Islet precursor cell (in vitro differentiated cells): ENCODE measurements around the gene PCDHGA8.
A peak's percentile ranks its signal among the peaks of the same experiment; 100 is the strongest.
"Not testable (repeated sequence)": the region's sequence is repeated elsewhere in the genome, so short reads cannot be mapped to it uniquely, and the experiment has no call there.

ENCODE experiments used
- DNase-seq: peaks from one replicate; pipeline ENCODE4 v3.0.0-alpha.2; 2018

PCDHGA8 gene

DNA sequence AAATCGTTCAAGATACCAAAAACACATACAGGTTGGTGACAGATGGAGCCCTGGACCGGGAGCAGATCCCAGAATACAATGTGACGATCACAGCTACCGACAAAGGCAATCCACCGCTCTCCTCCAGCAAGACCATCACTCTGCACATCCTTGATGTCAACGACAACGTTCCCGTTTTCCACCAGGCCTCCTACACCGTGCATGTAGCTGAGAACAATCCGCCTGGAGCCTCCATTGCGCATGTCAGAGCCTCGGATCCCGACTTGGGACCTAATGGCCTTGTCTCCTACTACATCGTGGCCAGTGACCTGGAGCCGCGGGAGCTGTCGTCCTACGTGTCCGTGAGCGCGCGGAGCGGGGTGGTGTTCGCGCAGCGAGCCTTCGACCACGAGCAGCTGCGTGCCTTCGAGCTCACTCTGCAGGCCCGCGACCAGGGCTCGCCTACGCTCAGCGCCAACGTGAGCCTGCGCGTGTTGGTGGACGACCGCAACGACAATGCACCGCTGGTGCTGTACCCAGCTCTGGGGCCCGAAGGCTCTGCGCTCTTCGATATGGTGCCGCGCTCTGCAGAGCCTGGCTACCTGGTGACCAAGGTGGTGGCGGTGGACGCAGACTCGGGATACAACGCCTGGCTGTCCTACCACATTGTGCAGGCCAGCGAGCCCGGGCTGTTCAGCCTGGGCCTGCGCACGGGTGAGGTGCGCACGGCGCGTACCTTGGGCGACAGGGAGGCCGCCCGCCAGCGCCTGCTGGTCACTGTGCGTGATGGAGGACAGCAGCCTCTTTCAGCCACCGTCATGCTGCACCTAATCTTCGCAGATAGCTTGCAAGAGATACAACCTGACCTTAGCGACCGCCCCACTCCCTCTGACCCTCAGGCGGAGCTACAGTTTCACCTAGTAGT lies 20.6 kb upstream of the PCDHGA8 start:
- no peak for DNase-seq

DNA sequence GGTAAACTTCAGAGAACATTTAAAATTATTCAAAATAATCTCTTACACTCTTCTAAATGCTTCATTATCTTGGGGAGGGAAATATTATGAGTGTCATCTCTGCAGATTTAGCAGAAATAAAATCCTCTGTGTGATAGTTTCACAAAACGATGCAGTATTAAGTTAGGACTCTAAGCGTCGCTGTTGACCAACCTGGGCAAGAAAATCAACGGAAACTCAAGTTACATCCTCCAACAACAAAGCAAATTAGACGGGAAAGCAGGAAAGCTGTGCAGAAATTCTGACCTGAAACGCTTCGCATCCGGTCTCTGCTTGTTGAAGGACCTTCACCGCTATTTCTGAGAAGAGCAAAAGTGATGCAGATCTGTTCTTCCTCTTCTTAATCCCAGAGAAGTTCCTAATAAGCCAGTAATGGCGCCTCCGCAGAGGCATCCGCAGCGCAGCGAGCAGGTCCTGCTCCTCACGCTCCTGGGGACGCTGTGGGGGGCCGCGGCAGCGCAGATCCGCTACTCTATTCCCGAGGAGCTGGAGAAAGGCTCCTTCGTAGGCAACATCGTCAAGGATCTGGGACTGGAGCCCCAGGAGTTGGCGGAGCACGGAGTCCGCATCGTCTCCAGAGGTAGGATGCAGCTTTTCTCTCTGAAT lies 18.6 kb upstream of the PCDHGA8 start, which contains the start of gene PCDHGA6:
PCDHGA6 (plus strand) TSS at position 219 of the 645 bp plus-strand sequence; CDS start at position 412, 193 bp downstream.
- no peak for DNase-seq

DNA sequence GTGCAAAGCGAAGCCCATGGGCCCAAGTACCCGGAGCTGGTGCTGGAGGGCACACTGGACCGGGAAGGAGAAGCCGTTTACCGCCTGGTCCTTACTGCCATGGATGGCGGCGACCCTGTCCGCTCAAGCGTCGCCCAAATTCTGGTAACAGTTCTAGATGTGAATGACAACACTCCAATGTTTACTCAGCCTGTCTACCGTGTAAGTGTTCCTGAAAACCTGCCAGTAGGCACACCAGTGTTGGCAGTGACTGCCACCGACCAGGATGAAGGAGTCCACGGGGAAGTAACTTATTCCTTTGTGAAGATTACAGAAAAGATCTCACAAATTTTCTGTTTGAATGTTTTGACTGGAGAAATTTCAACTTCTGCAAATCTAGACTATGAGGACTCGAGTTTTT lies 17.8 kb upstream of the PCDHGA8 start:
- DNase-seq, result no peak

DNA sequence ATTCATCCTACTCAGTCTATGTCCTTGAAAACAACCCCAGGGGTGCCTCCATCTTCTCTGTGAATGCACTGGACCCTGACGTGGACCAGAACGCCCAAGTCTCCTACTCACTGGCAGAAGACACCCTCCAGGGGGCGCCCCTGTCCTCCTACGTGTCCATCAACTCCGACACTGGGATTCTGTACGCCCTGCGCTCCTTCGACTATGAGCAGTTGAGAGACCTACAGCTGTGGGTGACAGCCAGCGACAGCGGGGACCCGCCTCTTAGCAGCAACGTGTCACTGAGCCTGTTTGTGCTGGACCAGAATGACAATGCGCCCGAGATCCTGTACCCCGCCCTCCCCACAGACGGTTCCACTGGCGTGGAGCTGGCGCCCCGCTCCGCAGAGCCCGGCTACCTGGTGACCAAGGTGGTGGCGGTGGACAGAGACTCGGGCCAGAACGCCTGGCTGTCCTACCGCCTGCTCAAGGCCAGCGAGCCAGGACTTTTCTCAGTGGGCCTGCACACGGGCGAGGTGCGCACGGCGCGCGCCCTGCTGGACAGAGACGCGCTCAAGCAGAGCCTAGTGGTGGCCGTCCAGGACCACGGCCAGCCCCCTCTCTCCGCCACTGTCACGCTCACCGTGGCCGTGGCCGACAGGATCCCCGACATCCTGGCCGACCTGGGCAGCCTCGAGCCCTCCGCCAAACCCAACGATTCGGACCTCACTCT lies 16.8 kb upstream of the PCDHGA8 start:
- DNase-seq, result not testable (repeated sequence)

DNA sequence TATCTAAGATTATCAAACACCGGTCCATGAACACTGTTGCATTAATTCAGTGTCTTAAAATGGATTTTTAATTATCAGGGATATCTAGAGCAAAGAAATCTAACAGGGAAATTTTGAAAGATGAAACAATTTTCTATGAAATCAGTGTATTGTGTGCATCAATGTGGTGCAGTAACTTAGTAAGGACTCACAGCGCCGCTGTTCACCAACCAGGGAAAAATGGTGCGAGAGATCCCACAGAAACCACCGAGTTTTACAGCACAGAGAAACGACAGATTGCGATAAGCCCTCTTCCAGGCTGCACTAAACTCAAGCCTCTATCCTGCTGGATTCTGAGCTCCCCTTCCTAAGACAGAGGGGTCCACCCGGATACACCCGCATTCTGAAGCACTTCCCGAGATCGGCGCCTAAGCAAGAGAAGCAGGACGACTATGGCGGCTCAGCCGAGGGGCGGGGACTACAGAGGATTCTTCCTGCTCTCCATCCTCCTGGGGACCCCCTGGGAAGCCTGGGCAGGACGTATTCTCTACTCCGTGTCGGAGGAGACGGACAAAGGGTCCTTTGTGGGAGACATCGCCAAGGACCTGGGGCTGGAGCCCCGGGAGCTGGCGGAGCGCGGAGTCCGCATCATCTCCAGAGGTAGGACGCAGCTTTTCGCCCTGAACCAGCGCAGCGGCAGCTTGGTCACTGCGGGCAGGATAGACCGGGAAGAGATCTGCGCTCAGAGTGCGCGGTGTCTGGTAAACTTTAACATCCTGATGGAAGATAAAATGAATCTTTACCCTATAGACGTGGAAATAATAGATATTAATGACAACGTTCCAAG lies 9.8 kb upstream of the PCDHGA8 start, which contains the start of gene PCDHGA7:
PCDHGA7 (plus strand) TSS at position 274 of the 826 bp plus-strand sequence; CDS start at position 432, 158 bp downstream.
- DNase-seq, result no peak

DNA sequence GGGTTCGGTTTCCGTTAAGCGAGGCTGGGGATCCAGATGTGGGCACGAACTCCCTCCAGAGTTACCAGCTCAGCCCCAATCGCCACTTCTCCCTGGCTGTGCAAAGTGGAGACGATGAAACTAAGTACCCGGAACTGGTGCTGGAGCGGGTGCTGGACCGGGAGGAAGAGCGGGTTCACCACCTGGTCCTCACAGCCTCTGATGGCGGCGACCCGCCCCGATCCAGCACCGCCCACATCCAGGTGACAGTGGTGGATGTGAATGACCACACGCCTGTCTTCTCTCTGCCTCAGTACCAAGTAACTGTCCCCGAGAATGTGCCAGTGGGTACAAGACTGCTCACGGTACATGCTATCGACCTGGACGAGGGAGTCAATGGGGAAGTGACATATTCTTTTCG lies 9.1 kb upstream of the PCDHGA8 start:
- no peak for DNase-seq

DNA sequence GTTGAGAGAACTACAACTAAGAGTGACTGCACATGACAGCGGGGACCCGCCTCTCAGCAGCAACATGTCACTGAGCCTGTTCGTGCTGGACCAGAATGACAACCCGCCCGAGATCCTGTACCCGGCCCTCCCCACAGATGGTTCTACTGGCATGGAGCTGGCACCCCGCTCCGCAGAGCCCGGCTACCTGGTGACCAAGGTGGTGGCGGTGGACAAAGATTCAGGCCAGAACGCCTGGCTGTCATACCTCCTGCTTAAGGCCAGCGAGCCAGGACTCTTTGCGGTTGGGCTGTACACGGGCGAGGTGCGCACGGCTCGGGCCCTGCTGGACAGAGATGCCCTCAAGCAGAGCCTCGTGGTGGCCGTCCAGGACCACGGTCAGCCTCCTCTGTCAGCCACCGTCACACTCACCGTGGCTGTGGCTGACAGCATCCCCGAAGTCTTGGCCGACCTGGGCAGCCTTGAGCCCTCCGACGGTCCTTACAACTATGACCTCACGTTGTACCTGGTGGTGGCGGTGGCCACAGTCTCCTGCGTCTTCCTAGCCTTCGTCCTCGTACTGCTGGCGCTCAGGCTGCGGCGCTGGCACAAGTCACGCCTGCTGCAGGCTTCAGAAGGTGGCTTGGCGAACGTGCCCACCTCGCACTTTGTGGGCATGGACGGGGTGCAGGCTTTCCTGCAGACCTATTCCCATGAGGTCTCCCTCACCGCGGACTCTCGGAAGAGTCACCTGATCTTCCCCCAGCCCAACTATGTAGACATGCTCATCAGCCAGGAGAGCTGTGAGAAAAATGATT lies 7.8 kb upstream of the PCDHGA8 start:
- no peak for DNase-seq

DNA sequence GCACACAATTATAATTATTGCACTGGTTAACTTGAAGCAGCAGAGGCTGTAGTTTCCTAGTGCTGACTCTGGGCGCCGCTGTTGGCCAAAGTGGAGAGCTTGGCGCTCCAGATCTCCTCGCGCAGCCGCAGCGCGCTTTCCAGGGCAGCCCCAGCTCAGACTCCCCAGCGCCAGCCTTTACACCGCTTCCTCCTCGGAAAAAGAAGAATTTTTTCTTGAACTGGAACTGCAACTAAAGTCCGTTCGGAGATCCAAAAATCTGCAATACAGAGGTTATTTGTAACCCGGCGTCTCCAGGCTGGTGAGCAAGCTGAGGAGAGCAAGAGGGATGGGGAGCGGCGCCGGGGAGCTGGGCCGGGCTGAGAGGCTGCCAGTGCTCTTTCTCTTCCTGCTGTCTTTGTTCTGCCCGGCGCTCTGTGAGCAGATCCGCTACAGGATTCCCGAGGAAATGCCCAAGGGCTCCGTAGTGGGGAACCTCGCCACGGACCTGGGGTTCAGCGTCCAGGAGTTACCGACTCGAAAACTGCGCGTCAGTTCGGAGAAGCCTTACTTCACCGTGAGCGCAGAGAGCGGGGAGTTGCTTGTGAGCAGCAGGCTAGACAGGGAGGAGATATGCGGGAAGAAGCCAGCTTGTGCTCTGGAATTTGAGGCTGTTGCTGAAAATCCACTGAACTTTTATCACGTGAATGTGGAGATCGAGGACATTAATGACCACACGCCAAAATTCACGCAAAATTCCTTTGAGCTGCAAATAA lies 4.7 kb upstream of the PCDHGA8 start, which contains the start of gene PCDHGB4:
PCDHGB4 (plus strand) TSS at position 142 of the 755 bp plus-strand sequence; CDS start at position 329, 187 bp downstream.
- peak; percentile 83 for DNase-seq

DNA sequence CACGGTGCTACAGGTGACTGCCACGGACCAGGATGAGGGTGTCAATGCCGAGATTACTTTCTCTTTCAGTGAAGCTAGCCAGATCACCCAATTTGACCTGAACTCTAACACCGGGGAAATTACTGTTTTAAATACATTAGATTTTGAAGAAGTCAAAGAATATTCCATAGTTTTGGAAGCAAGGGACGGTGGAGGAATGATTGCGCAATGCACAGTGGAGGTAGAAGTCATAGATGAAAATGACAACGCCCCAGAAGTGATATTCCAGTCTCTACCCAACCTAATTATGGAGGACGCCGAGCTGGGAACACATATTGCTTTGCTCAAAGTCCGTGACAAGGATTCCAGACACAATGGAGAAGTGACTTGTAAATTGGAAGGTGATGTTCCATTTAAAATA lies 3.8 kb upstream of the PCDHGA8 start:
- DNase-seq, result no peak

DNA sequence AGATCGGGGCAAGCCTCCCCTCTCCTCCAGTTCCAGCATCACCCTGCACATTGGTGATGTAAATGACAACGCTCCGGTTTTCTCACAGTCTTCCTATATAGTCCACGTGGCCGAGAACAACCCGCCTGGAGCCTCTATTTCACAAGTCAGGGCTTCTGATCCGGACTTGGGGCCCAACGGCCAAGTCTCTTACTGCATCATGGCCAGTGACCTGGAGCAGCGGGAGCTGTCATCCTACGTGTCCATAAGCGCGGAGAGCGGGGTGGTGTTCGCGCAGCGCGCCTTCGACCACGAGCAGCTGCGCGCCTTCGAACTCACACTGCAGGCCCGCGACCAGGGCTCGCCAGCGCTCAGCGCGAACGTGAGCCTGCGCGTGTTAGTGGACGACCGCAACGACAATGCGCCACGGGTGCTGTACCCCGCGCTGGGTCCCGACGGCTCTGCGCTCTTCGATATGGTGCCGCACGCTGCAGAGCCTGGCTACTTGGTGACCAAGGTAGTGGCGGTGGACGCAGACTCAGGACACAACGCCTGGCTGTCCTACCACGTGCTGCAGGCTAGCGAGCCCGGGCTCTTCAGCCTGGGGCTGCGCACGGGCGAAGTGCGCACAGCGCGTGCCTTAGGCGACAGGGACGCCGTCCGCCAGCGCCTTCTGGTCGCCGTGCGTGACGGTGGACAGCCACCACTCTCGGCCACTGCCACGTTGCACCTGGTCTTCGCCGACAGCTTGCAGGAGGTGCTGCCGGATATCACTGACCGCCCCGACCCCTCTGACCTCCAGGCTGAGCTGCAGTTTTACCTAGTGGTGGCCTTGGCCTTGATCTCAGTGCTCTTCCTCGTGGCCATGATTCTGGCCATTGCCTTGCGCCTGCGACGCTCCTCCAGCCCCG lies 3.0 kb upstream of the PCDHGA8 start:
- DNase-seq, result no peak

DNA sequence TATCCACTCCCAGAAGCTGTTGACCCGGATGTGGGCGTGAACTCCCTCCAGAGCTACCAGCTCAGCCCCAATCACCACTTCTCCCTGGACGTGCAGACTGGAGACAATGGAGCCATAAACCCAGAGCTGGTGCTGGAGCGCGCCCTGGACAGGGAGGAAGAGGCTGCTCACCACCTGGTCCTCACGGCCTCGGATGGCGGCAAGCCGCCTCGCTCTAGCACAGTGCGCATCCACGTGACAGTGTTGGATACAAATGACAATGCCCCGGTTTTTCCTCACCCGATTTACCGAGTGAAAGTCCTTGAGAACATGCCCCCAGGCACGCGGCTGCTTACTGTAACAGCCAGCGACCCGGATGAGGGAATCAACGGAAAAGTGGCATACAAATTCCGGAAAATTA lies 834 bp downstream of the PCDHGA8 start:
- no peak for DNase-seq

DNA sequence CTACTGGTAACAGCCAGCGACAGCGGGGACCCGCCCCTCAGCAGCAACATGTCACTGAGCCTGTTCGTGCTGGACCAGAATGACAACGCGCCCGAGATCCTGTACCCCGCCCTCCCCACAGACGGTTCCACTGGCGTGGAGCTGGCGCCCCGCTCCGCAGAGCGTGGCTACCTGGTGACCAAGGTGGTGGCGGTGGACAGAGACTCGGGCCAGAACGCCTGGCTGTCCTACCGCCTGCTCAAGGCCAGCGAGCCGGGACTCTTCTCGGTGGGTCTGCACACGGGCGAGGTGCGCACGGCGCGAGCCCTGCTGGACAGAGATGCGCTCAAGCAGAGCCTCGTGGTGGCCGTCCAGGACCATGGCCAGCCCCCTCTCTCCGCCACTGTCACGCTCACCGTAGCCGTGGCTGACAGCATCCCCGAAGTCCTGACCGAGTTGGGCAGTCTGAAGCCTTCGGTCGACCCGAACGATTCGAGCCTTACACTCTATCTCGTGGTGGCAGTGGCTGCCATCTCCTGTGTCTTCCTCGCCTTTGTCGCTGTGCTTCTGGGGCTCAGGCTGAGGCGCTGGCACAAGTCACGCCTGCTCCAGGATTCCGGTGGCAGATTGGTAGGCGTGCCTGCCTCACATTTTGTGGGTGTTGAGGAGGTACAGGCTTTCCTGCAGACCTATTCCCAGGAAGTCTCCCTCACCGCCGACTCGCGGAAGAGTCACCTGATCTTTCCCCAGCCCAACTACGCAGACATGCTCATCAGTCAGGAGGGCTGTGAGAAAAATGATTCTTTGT lies 2.2 kb downstream of the PCDHGA8 start:
- not testable (repeated sequence) for DNase-seq

DNA sequence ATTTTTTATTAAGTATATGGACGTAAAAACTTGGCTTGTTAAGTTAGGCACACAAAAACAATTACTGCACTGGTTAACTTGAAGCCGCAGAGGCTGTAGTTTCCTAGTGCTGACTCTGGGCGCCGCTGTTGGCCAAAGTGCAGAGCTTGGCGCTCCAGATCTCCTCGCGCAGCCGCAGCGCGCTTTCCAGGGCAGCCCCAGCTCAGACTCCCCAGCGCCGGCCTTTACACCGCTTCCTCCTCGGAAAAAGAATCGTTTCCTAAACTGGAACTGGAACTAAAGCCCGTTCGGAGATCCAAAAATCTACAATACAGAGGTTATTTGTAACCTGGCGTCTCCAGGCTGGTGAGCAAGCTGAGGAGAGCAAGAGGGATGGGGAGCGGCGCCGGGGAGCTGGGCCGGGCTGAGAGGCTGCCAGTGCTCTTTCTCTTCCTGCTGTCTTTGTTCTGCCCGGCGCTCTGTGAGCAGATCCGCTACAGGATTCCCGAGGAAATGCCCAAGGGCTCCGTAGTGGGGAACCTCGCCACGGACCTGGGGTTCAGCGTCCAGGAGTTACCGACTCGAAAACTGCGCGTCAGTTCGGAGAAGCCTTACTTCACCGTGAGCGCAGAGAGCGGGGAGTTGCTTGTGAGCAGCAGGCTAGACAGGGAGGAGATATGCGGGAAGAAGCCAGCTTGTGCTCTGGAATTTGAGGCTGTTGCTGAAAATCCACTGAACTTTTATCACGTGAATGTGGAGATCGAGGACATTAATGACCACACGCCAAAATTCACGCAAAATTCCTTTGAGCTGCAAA lies 5.5 kb downstream of the PCDHGA8 start, which contains the start of gene PCDHGB5:
PCDHGB5 (plus strand) TSS at position 192 of the 796 bp plus-strand sequence; CDS start at position 373, 181 bp downstream.
- DNase-seq, result not testable (repeated sequence)

DNA sequence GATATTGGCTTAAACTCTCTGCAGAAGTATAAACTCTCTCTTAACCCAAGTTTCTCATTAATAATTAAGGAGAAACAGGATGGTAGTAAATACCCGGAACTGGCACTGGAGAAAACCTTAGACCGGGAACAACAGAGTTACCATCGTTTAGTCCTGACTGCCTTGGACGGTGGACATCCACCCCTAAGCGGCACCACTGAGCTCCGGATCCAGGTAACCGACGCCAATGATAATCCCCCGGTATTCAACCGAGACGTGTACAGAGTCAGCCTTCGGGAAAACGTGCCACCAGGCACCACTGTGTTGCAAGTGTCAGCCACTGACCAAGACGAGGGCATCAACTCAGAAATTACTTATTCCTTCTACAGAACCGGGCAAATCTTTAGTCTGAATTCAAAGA lies 6.2 kb downstream of the PCDHGA8 start:
- DNase-seq, result no peak

DNA sequence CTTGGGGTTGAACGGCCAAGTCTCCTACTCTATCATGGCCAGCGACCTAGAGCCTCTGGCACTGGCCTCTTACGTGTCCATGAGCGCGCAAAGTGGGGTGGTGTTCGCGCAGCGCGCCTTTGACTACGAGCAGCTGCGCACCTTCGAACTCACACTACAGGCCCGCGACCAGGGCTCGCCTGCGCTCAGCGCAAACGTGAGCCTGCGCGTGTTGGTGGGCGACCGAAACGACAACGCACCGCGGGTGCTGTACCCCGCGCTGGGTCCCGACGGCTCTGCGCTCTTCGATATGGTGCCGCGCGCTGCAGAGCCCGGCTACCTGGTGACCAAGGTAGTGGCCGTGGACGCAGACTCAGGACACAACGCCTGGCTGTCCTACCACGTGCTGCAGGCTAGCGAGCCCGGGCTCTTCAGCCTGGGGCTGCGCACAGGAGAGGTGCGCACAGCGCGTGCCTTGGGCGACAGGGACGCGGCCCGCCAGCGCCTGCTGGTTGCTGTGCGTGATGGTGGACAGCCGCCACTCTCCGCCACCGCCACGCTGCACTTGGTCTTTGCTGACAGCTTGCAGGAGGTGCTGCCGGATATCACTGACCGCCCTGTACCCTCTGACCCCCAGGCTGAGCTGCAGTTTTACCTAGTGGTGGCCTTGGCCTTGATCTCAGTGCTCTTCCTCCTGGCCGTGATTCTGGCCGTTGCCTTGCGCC lies 7.3 kb downstream of the PCDHGA8 start:
- no peak for DNase-seq

DNA sequence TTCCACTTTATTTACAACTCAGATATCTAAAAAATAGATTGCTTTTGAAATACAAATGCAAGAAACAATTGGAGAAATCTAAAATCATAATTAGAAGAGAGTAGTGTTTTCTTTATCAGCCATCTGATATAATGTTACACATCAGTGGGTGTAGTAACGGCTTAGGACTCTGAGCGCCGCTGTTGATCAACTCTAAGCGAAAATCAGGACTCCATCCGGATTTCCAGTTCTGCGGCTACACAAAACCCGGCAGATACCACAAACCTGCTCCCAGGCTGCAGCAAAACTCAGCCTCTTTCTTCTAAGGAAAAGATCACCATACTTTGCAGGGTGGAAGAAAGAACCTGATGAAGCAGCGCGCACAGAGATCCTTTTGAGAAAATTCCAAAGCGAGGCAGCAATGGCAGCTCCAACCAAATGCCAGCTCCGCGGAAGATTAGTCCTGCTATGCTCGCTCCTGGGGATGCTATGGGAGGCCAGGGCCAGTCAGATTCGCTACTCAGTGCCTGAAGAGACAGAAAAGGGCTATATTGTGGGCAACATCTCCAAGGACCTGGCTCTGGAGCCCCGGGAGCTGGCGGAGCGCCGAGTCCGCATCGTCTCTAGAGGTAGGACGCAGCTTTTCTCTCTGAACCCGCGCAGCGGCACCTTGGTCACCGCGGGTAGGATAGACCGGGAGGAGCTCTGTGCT lies 10.3 kb downstream of the PCDHGA8 start, which contains the start of gene PCDHGA9:
PCDHGA9 (plus strand) TSS at position 226 of the 691 bp plus-strand sequence; CDS start at position 401, 175 bp downstream.
- DNase-seq, result no peak
